Spleen (tissue), 7 donors: Measurements from ENCODE around the gene BNIP3.

Source experiments
- CTCF ChIP-seq, 11 experiments: fragments of 200-600 bp in 7 of 11; fragments of 450-650 bp in 4 of 11; sonication (generic) in 4 of 11; IDR thresholded peaks in 8 of 11; conservative IDR thresholded peaks in 3 of 11; 1 replicate in 7 of 11; 2 replicates in 4 of 11; pipeline versions ENCODE4 v1.4.0 to v1.8.0; 2016 to 2021; ENCODE audit warnings: antibody characterized with exemption in 11 of 11, inconsistent platforms in 4 of 11, mild to moderate bottlenecking in 1 of 11
- POLR2A ChIP-seq, 3 donors: fragments of 450-650 bp; IDR thresholded peaks; one replicate each; pipeline ENCODE4 v1.5.1; 2017; ENCODE audit warnings: antibody characterized with exemption in 3 of 3, mild to moderate bottlenecking in 1 of 3
- POLR2AphosphoS5 ChIP-seq, 3 donors: sonication (generic); formaldehyde crosslinking; IDR thresholded peaks; one replicate each; pipeline ENCODE4 v1.5.1; 2017; ENCODE audit warnings: antibody characterized with exemption in 3 of 3
- donor health status: DM: no; HTN: no; CAD: no; lungs with moderate emphysema.
- donor health status: DM: no; HTN: no; CAD: no.
- donor health status: DM: no; HTN: no; CAD: no.

GRCh38 chr10:131978366-131978765, 3.4 kb downstream of the BNIP3 start:
- no peak for TF ChIP-seq CTCF (IDR thresholded peaks at IDR 0.05 in 8 of 11, conservative IDR thresholded peaks at IDR 0.05 in 3 of 11)
- no peak for TF ChIP-seq POLR2AphosphoS5 (IDR thresholded peaks at IDR 0.05)
- no peak for TF ChIP-seq POLR2A (IDR thresholded peaks at IDR 0.05)
